IPS-18c (cell line): ENCODE data around the gene MXRA7.

Source experiments
- H3K4me3 ChIP-seq: 2 replicates; pipeline ENCODE4 v1.7.0; 2013; ENCODE audit warnings: low read depth, mild to moderate bottlenecking, low read length, moderate library complexity; ENCODE audit not compliant: insufficient read depth
- H3K9me3 ChIP-seq: one replicate; pipeline ENCODE4 v1.6.1; 2013; ENCODE audit warnings: mild to moderate bottlenecking, low read length, moderate library complexity; ENCODE audit not compliant: control insufficient read depth, insufficient read depth

Gene MXRA7

GRCh38 chr17:76677406-76677805 lies 33.4 kb downstream of the MXRA7 start:
- H3K9me3 ChIP-seq = no peaks in the 10 kb centered on the region
- H3K4me3 ChIP-seq = no peak overlapping the region

- H3K4me3 ChIP-seq = no peak overlapping the region
- no peaks in the 10 kb centered on the region for H3K9me3 ChIP-seq
These were observed 34.1 kb downstream of the MXRA7 start for GRCh38 chr17:76676629-76677028.

- no peaks in the 10 kb centered on the region for H3K9me3 ChIP-seq
- no peak overlapping the region for H3K4me3 ChIP-seq
These were observed 35.1 kb downstream of the MXRA7 start for GRCh38 chr17:76675648-76676047.

DNA sequence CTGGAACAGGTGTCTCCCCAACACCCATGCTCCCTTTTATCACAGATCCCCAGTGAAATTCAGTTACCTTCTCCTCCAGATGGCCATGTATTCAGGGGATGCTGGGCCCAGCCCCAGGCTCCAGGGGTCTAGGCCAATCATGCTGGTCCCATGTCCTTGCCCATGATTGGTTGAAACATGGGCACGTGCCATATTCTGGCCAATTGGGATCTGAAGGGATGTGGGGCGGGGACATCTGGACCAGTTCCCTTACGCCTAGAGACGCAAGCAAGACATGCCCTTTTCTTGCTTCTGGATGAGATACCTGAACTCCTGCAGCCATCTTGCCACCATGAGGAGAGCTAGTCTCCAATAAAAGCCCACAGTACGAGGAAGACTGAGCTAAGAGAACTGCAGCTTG lies 36.2 kb downstream of the MXRA7 start:
- Histone ChIP-seq H3K9me3 (no peaks in the 10 kb centered on the region), H3K4me3 (no peak overlapping the region)

DNA sequence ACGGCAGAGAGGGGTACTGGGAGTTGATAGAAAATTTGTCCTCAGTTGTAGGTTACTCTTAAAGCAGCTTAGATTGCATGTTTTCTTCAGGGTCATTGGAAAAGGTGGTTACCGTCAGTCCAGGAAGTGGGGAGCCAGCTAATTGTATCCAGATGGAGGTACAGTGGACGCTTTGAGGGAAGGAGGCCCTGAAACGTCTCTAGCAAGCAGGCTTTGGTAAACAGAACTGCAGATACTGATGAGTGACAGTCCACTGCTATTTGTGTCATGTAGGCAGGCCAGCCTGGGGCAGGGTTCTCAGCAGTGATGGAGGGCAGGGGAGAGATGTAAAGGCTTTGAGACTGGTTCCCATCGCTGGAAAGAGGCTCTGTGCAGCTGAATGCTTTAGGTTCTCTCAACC lies 37.0 kb downstream of the MXRA7 start:
- Histone ChIP-seq H3K9me3 (no peaks in the 10 kb centered on the region), H3K4me3 (no peak overlapping the region)

DNA sequence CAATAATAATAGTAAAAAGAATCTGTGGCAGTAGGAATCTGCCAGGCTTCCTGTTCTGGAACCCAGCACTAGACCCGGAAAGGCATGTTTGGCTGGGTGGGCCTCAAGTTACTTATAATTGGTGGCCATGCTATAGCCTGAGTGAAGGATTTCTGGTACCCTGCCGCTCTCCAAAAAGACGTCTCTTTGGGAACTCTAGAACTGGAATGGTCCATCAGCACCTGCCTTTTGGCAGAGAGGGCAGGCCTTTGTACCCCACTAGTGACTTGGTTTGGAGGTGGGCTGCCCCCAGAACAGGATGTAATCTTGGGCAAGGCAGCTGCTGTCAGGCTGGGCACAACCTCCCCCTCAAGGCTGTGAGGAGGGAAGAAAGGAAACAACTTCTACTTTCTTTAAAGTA lies 37.9 kb downstream of the MXRA7 start:
- Histone ChIP-seq H3K4me3 (peak overlapping the region; percentile 65; the same call in 1 of the 2 replicates), H3K9me3 (no peaks in the 10 kb centered on the region)

DNA sequence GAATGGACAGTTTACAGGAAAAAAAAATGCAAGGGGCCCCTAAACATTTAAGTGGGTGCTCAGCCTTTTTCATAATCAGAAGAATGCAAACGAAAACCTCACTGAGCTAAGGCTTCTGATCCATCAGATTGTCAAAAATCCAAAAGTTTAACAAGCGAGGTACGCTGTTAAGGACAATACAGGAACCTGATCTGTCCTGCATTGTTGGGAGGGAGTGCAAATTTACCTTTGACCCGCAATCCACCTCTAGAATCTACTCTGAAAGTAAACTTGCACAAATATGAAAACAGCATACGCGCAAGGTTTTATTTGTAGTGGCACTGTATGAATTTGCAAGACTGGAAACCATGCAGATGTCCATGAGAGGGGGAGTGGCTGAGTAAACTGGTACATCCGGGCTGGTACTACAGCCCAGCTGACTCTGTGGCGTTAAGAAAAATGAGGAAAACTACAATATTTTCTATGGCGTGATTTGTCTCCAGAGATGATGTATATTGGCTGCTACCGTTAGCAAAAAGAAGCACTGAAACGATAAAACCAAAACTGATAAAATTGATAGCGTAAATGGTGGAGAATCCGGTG lies 38.4 kb downstream of the MXRA7 start:
- H3K4me3 ChIP-seq = peak overlapping the region; percentile 65
- H3K9me3 ChIP-seq = no peaks in the 10 kb centered on the region

GRCh38 chr17:76671912-76672262 lies 38.9 kb downstream of the MXRA7 start:
- H3K9me3 ChIP-seq = no peaks in the 10 kb centered on the region

DNA sequence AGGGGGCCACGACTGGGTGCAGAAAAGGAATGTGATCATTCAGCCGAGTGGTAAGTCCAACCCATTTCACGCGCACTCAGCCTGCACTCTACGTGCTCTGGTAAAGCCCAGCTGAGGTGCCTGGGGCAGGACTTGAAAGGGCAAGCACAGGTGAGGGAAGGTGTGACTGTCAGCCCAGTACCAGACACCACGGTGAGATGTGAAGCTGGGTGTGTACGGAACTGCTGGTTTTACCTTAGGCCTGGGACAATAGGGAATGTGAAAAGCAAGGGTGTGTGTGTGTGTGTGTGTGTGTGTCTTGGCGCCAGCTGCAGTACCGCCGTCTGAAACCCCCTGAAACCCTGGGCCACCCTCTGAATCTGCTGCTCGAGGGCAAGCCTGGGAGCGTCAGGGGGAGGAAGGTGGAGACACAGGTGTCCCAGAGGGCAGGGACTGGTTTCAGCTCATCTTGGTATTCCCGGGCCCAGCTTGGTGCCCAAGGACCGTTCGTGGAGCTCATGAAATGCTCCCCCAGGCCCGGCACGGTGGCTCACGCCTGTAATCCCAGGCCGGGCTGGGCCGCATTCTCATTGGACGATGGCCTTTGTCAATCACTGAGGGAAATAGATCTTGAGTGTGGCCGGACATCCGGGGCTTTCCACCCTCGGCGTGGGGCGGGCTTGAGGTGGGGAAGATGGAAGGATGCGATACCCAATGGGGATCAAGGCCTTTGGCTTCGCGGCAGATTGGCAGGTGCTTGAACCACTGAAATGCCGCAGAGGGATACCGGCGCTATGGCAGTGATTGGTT lies 39.4 kb downstream of the MXRA7 start:
- H3K4me3 ChIP-seq = peak overlapping the region; percentile 26
- H3K9me3 ChIP-seq = no peaks in the 10 kb centered on the region

More at GRCh38 chr17:76671912-76672262, 38.9 kb downstream of the MXRA7 start:
- peak overlapping the region; percentile 65 for H3K4me3 ChIP-seq

- H3K9me3 ChIP-seq = no peaks in the 10 kb centered on the region
- H3K4me3 ChIP-seq = peak overlapping the region; percentile 26; the same call in 1 of the 2 replicates
These were observed 40.0 kb downstream of the MXRA7 start for GRCh38 chr17:76670718-76671122.

DNA sequence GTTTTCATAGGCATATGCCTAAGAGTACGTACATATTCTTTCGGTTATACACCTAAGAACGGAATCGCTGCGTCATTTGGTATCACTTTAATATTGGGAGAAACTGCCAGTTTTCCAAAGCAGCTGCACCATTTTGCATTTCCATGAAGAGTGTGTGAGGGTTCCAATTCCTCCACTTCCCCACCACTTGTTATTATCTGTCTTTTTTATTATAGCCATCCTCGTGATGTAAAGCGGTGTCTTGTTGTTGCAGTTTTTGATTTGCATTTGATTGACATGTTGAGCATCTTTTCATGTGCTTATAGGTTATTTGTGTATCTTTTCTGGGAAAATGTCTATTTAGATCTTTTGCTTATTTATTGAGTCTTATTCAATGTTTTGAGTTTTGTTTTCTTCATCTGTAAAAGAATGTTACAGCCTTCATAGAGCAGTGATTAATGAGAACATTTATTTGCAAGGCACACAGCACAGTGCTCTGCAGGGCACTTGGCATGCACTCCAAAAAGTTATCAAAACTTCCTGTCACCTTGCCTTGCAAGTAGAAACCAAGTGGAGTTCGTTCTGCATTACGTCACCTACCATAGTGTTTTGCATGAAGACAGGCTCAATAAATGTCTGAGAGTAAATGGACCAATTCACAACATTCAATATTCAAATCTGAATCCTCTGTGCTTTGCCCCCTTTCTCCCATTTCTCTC lies 40.6 kb downstream of the MXRA7 start:
- no peak overlapping the region for H3K4me3 ChIP-seq
- no peaks in the 10 kb centered on the region for H3K9me3 ChIP-seq

- Histone ChIP-seq H3K9me3 (peaks cover 2% of the 10 kb centered on the region), H3K4me3 (no peak overlapping the region)
These were observed 42.8 kb downstream of the MXRA7 start for GRCh38 chr17:76667786-76668453.

- Histone ChIP-seq H3K9me3 (peaks cover 2% of the 10 kb centered on the region), H3K4me3 (no peak overlapping the region)
These were observed 43.3 kb downstream of the MXRA7 start for GRCh38 chr17:76667491-76667755.

- Histone ChIP-seq H3K4me3 (no peak overlapping the region), H3K9me3 (peaks cover 2% of the 10 kb centered on the region)
These were observed 50.1 kb downstream of the MXRA7 start for GRCh38 chr17:76660656-76661042.

DNA sequence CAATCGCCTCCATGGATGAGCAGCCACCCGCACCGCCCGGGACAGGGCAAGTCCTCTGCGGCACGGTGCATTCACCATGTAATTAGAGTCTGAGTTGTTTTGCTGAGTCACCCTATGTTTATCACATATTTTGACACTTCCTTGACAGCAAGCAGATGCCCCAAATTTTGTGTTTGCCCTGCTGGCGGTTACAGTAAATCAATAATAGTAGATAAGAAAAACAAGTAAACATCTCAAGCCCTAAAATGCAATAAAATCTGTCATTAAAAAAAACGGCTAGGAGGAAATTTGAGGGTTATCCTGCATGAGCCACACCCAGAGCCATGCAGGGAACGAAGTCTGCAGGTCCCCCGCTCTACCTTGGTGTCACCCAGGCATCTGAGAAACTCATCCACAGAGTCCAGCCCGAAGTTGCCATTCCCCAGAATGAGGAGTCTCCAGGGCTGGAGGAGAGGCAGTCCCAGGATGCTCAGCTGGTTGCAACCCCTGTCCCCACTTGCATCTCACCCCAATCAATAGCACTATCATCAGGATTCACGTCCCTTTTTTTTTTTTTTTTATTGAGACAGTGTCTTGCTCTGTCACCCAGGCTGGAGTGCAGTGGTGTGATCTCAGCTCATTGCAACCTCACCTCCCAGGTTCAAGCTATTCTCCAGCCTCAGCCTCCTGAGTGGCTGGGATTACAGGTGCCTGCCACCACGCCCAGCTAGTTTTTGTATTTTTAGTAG lies 50.7 kb downstream of the MXRA7 start:
- Histone ChIP-seq H3K9me3 (peaks cover 2% of the 10 kb centered on the region), H3K4me3 (no peak overlapping the region)

- Histone ChIP-seq H3K4me3 (no peak overlapping the region), H3K9me3 (peaks cover 2% of the 10 kb centered on the region)
These were observed 52.5 kb downstream of the MXRA7 start for GRCh38 chr17:76658242-76658662.

- H3K4me3 ChIP-seq = no peak overlapping the region
These were observed 53.1 kb downstream of the MXRA7 start for GRCh38 chr17:76657505-76658241.

More at GRCh38 chr17:76657505-76658241, 53.1 kb downstream of the MXRA7 start:
- H3K9me3 ChIP-seq = peaks cover 2% of the 10 kb centered on the region
